ENCODE results near the gene LGR6.
"Not testable (repeated sequence)": the region's sequence is repeated elsewhere in the genome, so short reads cannot be mapped to it uniquely, and the experiment has no call there.

Gene LGR6

DNA sequence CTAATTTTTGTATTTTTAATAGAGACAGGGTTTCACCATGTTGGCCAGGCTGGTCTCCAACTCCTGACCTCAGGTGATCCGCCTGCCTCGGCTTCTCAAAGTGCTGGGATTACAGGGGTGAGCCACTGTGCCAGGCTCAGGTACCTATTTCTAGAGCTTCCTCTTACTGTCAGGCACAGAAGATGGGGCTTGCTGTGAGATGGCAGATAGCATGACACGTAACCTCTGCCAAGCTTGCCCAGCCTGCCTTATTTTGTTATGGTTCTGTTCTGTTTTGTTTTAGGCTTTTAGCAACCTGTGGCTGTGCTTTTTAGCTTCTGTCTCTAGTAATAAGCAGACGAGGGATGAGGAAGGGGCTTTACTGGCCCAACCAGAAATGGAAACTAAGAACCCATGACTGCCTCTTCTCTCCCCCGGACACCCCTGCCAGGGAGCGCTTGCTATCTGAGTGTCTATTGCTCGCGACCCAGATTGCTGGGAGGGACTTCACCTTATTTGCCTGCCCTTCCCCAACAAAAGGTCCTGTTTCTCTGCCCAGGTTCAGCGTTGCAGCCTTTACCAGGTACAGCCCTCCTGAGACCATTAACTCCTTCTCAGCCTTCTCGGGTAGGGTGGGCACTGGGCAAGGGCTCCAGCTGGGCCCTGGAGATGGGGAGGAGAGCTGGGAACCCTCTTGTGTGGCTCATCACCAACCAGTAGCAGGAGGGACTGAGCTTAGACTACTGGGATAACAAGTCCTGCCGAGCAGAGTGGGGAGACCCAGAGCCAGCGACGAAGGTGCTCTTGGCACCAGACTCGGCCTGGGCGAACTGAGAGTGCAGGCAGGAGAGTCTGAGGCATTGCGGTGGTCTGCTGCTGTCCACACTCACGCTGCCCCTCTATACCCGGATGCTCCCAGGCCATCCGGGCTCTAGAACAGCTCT, 13.5 kb upstream of the LGR6 start:
- no peak for DNase-seq

DNA sequence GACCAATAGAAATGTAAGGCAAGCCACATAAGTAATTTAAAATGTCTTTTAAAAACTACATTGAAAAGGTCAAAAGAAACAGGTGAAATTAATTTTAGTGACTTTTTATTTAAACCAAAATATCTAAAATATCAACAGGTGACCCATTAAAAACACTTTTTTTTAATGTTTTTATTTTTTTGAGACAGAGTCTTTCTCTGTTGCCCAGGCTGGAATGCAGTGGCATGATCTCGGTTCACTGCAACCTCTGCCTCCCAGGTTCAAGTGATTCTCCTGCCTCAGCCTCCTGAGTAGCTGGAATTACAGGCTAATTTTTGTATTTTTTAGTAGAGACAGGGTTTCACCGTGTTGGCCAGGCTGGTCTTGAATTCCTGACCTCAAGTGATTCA, 12.9 kb upstream of the LGR6 start:
- not testable (repeated sequence) for DNase-seq

DNA sequence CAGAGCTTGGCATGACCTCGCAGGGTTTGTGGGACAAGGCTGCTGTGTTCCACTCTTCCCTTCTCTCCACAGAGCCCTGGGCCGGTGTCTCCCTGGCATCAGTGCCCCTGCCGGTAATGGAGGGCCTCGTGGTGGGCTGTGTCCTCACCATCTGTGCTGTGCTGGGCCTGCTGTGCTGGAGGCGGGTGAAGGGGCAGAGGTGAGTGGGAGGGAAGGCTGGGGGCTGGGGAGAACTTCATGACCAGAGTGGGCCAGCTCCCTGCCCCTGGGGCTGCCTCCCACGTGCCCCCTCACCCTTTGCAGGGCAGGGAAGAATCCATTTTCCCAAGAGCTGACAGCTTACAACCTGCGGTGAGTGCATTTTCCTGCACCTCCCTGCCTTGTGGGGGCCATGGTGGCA, 12.0 kb upstream of the LGR6 start:
- no peak for DNase-seq

DNA sequence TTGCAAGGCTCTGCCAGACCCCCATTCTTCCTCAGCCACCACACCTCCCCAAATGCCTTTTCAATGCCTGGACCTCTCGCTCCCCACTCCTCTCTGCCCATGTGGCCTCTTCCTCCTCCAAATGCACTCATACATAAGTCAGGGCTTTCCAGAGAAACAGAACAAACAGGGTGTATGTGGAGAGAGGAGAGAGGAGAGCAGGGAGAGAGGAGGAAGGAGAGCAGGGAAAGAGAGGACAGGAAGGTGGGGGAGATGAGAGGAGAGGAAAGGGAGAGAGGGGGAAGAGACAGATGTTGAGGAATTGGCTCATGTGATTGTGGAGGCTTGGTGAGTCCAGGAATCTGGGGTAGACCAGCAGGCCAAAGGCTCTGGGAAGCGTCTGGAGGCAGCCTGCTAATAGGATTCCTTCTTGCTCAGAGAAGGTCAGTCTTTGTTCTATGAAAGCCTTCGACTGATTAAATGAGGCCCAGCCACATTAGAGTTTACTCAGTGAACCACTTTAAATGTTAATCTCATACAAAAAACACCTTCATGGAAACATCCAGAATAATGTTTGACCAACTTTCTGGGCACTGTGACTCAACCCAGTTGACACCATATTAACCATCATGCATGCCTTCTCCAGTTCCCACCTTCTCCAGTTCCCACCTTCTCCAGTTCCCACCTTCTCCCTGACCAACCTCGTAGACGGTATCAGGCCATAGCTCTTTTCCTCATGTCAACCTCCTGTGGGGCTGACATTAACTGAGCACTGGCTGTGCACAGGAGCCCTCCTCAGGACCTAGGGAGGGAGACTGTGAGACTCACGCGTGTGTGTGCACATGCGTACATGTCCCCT, 11.3 kb upstream of the LGR6 start:
- DNase-seq: no peak

DNA sequence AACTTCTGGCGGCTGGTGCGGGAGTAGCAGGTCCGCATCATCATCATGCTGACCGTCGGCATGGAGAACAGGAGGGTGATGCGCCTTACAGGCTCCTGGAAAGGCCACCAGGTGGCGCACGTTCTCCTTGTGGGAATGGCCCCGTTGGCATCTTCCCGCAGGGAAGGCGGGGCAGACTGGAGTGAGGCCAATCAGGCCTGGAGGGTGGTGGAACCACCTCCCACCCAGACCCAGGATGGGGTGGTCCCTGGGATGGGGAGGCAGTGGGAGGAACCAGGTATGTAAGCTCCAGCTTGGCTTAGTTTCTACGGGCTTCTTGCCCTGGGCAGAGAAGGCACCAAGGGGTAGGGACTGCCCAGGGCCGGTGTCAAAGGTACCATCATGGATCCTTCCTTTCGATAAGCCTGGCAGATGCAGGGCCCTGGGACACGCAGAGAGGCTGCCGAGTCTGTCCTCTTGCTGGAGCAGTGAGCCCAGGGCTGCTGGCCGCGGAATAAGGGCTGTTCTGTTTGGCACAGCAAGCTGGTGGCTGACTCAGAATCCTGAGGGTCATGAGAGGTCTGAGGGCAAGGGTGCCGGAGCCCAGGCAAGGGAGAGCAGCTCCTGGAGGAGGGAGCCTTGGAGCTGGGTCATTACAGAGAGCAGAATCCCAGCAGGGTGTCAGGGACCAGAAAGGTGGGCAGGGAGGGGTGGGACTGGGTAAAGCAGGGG, 8.7 kb upstream of the LGR6 start:
- DNase-seq: peak; percentile 68 to 69

DNA sequence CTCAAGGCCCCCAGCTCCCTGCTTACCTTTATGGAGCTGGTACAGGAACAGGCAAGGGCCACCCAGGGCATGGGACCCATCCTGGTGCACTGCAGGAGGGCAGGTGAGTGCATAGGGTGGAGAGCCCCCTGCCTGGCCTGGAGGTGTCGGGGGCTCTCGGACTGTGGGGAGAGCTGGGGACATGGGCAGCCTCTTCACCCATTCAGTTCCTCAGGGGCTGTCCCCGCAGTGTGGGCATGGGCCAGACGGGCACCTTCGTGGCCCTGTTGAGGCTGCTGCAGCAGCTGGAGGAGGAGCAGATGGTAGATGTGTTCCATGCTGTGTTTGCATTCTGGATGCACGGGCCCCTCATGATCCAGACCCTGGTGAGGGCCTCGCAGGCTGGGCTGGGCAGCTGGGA, 7.3 kb upstream of the LGR6 start:
- DNase-seq: no peak

DNA sequence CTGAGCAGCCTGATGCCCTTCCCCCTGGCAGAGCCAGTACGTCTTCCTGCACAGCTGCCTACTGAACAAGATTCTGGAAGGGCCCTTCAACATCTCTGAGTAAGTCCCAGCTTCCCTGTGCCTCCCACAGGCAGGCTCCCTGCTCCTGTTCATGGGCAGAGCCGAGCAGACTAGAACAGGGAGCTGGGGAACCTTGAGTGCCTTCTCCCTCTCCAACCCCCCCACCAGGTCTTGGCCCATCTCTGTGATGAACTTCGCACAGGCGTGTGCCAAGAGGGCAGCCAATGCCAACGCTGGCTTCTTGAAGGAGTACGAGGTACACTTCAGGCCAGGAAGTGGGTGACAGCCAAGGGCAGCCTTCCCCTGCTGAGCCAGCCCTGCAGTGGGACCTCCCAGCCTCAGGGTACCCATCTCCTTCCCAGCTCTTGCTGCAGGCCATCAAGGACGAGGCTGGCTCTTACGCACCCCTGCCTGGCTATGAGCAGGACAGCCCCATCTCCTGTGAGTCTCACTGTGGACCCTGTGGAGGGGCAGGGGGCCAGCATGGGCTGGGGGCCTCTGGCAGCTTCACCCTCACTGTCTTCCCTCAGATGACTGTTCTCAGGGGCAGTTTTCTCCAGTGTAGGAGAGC, 6.4 kb upstream of the LGR6 start:
- DNase-seq: no peak

DNA sequence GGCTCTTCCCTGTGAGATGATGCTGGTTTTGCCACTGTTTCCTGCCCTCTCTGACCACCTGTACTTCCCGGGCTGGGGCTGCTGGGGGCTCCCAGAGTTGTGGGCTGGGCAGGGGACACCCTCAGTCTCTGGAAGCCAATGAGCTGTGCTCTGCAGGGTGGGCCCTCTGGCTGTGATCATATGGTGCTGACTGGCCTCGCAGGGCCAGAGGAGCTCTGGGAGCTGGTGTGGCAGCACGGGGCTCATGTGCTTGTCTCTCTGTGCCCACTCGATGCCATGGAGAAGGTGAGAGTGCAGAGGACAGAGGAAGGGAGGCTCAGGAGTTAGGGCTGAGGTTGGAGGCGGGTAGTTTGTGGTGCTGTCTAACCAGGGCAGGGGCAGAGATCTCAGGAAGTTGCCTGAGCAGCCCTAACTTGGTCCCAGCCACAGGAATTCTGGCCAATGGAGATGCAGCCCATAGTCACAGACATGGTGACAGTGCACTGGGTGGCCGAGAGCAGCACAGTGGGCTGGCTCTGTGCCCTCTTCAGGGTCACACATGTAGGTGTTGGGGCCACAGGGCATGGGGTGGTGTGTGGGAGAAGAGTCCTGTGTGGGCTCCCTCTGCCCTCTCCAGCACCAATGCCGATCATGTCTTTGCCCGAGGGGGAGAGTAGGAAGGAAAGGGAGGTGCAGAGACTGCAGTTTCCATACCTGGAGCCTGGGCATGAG, 5.7 kb upstream of the LGR6 start:
- DNase-seq: no peak

DNA sequence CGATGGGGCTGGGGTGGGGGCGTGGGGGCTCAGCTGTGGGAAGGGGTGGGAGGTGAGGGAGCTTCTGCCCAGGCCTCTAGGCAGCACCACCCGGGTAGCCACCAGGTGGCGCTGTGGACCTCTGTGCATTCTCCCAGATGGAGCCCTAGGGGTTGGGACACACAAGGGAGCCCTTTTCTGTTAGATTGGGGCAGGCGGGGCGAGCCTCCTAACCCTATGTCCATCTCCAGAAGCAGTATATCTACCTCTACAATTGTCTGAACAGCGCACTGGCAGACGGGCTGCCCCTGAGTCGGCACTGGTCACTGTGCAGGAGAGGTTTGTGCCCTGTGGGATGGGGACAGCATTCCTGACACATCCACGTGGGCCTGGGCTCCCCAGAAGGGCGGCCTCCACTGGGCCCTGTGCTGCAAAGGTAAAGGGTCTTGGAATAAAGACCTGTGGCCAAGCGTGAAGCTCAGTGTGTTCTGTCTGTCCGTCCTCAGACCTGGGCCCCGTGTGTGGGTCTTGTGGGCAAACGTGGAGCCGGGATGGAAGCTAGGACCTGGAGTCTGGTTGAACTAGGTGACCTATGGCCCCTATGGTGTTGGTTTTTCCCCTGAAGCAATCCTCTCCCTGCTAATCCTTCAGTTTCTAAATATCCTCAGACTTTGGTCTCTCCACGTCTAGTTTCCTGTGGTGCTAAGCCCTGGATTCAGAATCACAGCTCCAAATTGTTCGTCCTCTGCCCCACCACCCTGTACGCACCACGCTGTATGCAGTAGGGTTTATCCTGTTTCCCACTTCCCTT, 4.4 kb upstream of the LGR6 start:
- peak; percentile 68 to 73 for DNase-seq

DNA sequence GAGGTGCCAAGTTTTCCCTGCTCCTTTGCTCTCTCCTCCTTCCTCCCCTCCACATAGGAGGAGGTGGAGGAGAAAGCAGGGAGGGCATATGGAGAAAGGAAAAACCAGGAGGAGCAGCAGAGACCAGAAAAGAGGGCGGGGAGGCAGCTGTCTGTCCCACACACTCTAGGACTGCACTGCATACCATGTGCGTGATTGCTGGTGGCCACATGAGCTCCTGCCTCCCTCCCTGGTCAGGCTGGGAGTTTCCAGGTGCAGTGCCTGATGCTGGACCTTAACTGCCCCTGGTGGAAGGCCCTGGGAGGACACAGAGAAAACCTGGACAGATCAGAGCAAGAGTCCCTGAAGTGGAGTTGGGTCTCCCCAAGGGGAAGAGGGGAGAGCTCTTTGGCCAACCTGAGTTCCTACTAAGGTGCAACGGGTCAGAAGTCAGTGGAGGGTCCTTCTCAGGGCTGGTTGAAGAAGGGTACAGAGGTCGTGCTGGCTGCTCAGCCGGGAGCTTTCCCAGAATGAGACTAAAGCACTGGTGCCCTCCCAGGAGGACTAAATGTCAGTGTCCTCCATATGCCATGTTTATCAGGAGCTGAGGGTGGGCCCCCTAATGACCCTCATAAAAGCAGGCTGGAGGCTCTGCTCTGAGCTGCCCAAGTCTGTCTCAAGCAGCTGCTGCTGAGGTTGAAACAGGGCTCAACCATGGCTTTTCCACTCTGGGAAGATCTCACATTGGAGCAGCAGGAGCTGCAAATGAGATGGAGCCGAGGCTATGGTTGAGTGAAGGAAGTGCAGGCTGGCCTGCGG, 3.5 kb upstream of the LGR6 start:
- no peak for DNase-seq

DNA sequence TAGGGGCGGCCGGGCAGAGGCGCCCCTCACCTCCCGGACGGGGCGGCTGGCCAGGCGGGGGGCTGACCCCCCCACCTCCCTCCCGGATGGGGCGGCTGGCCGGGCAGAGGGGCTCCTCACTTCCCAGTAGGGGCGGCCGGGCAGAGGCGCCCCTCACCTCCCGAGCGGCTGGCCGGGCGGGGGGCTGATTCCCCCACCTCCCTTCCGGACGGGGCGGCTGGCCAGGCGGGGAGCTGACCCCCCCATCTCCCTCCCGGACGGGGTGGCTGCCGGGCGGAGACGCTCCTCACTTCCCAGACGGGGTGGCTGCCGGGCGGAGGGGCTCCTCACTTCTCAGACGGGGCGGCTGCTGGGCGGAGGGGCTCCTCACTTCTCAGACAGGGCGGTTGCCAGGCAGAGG, 2.2 kb upstream of the LGR6 start:
- DNase-seq: not testable (repeated sequence)

DNA sequence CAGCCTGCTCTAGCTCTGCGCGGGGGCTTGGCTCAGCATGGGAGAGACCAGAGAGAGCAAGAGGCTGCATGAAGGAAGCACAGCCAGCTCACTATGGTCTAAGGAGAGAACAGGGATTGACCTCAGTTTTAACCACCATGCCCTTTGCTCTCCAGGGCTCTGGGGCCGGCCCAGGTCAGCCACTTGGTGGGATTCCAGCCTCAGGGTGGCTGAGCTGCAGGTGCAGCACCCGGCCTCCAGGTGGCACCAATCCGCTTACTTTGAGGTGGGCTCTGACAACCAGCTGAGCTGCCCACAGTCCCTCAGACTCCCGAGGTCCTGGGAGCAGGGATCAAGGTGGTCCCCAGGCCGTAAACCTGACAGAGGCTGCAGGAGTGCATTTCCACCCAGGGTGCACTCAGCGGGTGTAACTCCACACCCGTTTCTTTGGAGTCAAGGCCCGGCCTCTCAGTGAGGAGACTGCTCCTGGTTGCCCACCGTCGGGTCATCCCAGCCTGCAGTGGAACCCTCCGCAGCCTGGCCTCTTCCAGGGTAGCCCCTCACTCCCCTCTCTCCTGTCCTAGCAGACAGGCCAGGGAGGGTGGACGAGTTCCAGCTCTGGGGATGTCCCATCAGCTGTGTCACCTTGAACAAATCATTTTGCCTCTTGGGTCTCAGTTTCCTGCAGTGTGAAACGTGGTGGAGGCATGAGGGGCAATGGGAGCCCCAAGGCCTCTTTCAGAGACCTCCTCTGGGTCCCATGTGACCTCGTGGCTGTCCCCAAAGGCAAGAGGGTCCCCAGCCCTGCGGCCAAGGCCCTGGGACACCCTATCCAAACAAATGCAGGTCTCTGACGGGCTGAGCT, 607 bp upstream of the LGR6 start:
- DNase-seq: peak; percentile 54 to 60

DNA sequence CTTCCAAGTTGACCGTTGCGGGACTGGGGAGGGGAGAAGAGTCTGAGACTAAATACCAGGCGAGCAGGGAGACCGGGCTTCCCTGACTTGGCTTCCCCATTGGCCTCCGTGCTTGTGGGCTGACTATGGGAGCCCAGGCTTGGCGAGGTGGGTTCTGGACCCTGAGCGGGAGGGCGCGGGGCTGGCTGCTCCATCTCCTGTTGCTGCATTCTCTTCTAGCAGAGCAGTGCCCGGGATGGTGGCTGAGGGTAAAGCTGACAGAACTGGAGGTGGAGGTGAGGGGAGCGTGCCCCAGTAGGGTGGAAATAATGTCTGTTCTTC, 689 bp downstream of the LGR6 start:
- no peak for DNase-seq

DNA sequence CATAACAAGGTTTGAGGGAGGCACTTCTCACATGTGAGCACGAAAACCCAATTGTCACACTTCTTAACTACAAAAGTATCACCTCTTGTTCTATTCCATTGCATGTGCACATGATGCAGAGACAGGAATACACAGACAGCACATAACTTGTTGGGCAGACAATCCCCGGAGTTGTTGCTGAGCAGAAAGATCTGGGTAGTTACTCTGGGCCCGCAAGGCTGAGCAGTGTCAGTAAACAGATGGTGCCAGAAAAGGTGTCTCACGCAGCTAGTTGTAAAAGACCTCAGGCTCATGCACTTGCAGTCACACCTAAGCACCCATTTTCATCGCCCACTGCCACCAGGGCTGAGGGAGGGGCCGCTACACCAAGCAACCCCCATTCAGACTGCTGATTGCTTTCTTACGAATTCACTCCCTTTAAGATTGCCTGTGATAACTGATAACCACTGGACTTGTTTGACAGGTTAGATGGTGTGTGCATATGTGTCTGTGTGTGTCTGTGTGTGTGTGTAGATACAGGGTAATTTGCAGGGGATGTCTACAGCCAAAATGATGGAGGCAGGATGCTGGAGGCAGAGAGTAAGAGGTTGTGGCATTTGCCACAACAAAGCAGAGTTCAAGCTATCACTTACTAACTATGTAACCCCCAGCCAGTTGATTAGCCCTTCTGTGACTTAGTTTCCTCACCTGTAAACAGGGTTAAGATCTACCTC, 4.2 kb downstream of the LGR6 start:
- DNase-seq: peak; percentile 30 to 64

DNA sequence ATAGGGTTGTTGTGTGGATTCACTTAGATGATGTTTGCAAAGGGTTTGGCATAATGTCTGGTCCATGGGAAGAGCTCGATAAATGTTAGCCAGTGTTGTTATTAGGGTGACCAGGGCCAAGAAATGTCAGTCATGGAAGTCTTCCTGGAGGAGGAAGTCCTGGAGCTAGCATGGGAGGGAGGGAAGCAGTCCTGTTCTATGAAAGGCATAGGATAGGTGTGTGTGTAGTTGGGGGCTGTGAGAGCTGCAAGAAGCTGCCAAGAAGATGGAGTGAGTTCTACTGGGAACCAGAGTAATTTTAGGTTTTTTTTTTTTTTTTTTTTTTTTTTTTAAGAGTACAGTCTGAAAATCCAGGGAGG, 4.7 kb downstream of the LGR6 start:
- DNase-seq: no peak

DNA sequence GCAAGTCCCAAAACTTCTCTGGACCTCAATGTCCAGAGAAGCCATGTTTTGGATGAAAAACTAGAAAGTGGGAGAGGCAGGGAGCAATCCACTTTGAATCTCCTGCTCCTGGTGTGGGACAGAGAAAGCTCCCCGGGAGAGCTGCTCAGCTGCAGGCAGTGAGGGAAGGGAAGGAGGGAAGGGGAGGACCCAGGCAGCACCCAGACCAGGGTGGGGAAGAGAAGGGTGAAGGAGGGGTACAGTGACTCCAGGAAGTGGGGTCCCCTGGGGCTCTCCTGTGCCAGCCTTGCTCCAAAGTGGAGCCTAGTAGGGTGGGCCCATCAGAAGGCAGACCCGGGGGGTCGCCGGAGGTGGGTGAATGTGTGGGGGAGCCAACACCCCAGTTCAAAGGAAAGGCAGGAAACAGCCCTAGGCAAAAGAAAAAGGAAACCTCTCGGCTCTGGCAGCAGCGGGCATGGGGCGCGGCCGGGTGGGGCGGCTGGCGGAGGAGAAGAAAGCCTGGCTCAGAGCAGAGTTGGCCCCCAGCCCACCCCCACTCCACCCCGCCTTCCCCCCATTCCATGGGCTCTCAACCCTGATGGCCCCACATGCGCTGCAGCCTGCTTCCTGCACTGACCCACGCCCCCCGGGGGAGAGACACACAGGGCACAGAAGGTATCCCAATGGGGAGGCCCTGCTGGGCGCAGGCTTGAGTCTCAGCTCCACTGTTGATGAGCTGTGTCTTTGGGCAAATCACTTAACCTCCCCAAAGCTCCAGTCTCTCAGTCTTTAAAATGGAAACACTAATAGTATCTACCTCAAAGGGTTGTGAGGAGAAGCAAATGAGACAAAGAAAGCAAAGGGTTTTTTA, 5.7 kb downstream of the LGR6 start:
- DNase-seq: no peak

DNA sequence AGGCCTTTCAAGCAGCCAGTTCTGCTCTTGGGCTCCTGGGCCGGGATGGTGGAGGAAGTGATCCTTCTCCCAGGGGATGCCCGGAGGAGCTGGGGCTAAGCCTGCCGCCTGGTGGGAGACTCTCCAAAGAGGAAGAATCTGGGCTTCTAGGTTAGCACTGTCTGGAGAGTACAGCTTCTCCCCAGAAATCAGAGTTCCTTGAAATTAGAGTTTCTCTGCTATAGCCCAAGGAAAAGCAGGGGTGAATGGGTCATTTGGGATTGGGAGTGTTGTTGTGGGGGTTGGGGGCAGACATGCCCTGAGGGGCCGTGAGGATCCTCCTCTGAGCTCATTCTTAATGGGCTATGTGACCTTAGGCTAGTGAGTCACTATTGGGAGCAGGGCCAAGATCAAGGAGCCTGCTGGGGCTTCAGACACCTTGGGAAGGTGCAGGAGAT, 6.5 kb downstream of the LGR6 start:
- DNase-seq: no peak

DNA sequence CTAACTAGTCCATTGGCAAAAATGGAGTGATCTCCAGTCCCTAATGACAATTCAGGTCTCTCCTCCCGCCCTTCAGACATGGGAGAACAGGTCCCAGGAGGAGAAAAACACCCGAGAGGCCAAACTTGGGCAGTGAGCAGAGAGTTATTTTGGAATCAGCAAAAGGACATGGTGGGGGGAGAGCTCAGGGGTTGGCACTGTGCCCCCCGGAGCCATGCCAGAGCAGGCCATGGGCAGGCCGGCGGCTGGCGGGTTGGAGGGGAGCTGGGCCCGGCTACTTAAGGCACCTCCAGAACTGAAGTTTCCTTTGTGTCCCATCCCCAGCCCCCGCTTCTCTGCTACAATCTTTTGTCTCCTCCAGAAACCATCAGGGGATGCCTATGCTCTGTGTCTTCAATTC, 7.1 kb downstream of the LGR6 start:
- DNase-seq: no peak

All from CD4-positive, alpha-beta T cell treated with Interleukin-4 for 1 hour (primary cell).